ENCODE results near the gene CXorf58. TPM values are rescaled to one million over a fixed set of nuclear protein-coding genes. Genes with fewer than 3 reads are reported as not detected.

CXorf58 gene
- total and polyA plus RNA-seq, 7 experiments from 2014 or later: not detected

- CTCF ChIA-PET: no interaction called here
- H3K27ac ChIP-seq (ENCODE audit: low read depth, low read length): no peak overlapping the region
- H3K4me1 ChIP-seq (ENCODE audit: control insufficient read depth in 2 of 2, insufficient read depth in 2 of 2, low read length in 2 of 2): no peaks in the 10 kb centered on the region
- Mint-ChIP-seq H3K4me1 (peaks cover 0 to 12% (median 2%) of the 10 kb centered on the region in 7 donors), H3K27ac (no peak overlapping the region), H3K27me3 (no peaks in the 10 kb centered on the region), H3K36me3 (peaks cover 0 to 7% (median 5%) of the 10 kb centered on the region in 5 donors), H3K9me3 (no peaks in the 10 kb centered on the region), H3K4me3 (no peak overlapping the region)
- no peaks in the 10 kb centered on the region for H3K27me3 ChIP-seq (ENCODE audit: control insufficient read depth in 2 of 2, insufficient read depth in 2 of 2, low read length in 2 of 2)
- H3K36me3 ChIP-seq (ENCODE audit: control insufficient read depth in 2 of 3, insufficient read depth in 3 of 3, low read length in 3 of 3): no peaks in the 10 kb centered on the region
- POLR2A ChIA-PET: no interaction called here
- no peaks in the 10 kb centered on the region for H3K9me3 ChIP-seq (ENCODE audit: control insufficient read depth in 2 of 3, low read length in 3 of 3)
- H3K4me3 ChIP-seq (ENCODE audit: low read length): no peak overlapping the region
- ATAC-seq (no peak), DNase-seq (no peak)
- intact Hi-C loops (cut with micrococcal nuclease): no loop called here
Observed at GRCh38 chrX:23945206-23945605, 37.4 kb downstream of the CXorf58 start.

GRCh38 chrX:23952391-23952790 is 44.6 kb downstream of the CXorf58 start:
- Histone ChIP-seq H3K4me3 (ENCODE audit: low read length) (peak overlapping the region; percentile 84), H3K27me3 (ENCODE audit: control insufficient read depth in 2 of 2, insufficient read depth in 2 of 2, low read length in 2 of 2) (no peaks in the 10 kb centered on the region), H3K9me3 (ENCODE audit: control insufficient read depth in 2 of 3, low read length in 3 of 3) (no peaks in the 10 kb centered on the region), H3K27ac (ENCODE audit: low read depth, low read length) (peak overlapping the region; percentile 80), H3K4me1 (ENCODE audit: control insufficient read depth in 2 of 2, insufficient read depth in 2 of 2, low read length in 2 of 2) (peaks cover 0 to 12% of the 10 kb centered on the region in 2 donors), H3K36me3 (ENCODE audit: control insufficient read depth in 2 of 3, insufficient read depth in 3 of 3, low read length in 3 of 3) (no peaks in the 10 kb centered on the region)
- no peak for DNase-seq
- H3K4me1 Mint-ChIP-seq: peaks cover 5 to 55% (median 23%) of the 10 kb centered on the region in 7 donors
- peak overlapping the region in 7 of 9 donors; percentile 25 to 98 (median 88) for H3K27ac Mint-ChIP-seq
- ATAC-seq: no peak
- intact Hi-C loops (cut with micrococcal nuclease): loop anchor here (2.0 to 5.0 kb wide), 3 partner anchors 22 to 200 kb away; partner anchors contain the start of gene SAT1 (in 2 of the 2)
- H3K4me3 Mint-ChIP-seq: peak overlapping the region; percentile 33 to 89 (median 87)
- no peaks in the 10 kb centered on the region for H3K27me3 Mint-ChIP-seq
- ChIA-PET POLR2A (interaction anchor here (0.6 to 2.1 kb wide), 7 partner anchors 9 to 102 kb away, joined by 3 to 15 read pairs (median 3); partner anchors contain the start of genes APOO, CXorf58, EIF2S3 and KLHL15), CTCF (interaction anchor here (0.6 to 1.7 kb wide), 2 partner anchors 46 to 165 kb away, joined by 5 to 6 read pairs; no protein-coding TSS in a partner anchor)
- peaks cover 0 to 1% (median 0%) of the 10 kb centered on the region in 5 donors for H3K36me3 Mint-ChIP-seq
- no peaks in the 10 kb centered on the region for H3K9me3 Mint-ChIP-seq

GRCh38 chrX:23952984-23953907 is 45.4 kb downstream of the CXorf58 start:
- Mint-ChIP-seq H3K4me1 (peaks cover 7 to 55% (median 20%) of the 10 kb centered on the region in 7 donors), H3K36me3 (peaks cover 0 to under 1% (median 0%) of the 10 kb centered on the region in 5 donors), H3K9me3 (no peaks in the 10 kb centered on the region), H3K27ac (peak overlapping the region; percentile 78 to 99 (median 91)), H3K27me3 (no peaks in the 10 kb centered on the region), H3K4me3 (peak overlapping the region; percentile 72 to 97 (median 88))
- Histone ChIP-seq H3K4me1 (ENCODE audit: control insufficient read depth in 2 of 2, insufficient read depth in 2 of 2, low read length in 2 of 2) (peaks cover 0 to 12% of the 10 kb centered on the region in 2 donors), H3K36me3 (ENCODE audit: control insufficient read depth in 2 of 3, insufficient read depth in 3 of 3, low read length in 3 of 3) (no peaks in the 10 kb centered on the region), H3K27ac (ENCODE audit: low read depth, low read length) (peak overlapping the region; percentile 80), H3K27me3 (ENCODE audit: control insufficient read depth in 2 of 2, insufficient read depth in 2 of 2, low read length in 2 of 2) (no peaks in the 10 kb centered on the region), H3K9me3 (ENCODE audit: control insufficient read depth in 2 of 3, low read length in 3 of 3) (no peaks in the 10 kb centered on the region), H3K4me3 (ENCODE audit: low read length) (peak overlapping the region; percentile 84)
- POLR2A ChIA-PET: interaction anchor here (0.6 to 2.1 kb wide), 8 partner anchors 9 to 265 kb away, joined by 3 to 15 read pairs (median 3); partner anchors contain the start of genes APOO, CXorf58, EIF2S3 and KLHL15
- CTCF ChIA-PET: interaction anchor here (1.1 to 1.7 kb wide), 2 partner anchors 45 to 47 kb away, joined by 3 to 5 read pairs; no protein-coding TSS in a partner anchor
- peak in 8 of 9 donors; percentile 31 to 63 (median 46) for DNase-seq
- peak; percentile 93 for ATAC-seq
- intact Hi-C loops (cut with micrococcal nuclease): loop anchor here (1.0 to 5.0 kb wide), 6 partner anchors 22 to 199 kb away; partner anchors contain the start of genes CXorf58 (in 2 of the 2), EIF2S3 (in 2 of the 2) and SAT1 (in 2 of the 2)

- DNase-seq (peak in 4 of 9 donors; percentile 10 to 23 (median 18)), ATAC-seq (peak; percentile 50)
- peak overlapping the region; percentile 78 to 99 (median 91) for H3K27ac Mint-ChIP-seq
- POLR2A ChIA-PET: interaction anchor here (0.8 to 2.1 kb wide), 5 partner anchors 8 to 265 kb away, joined by 3 to 15 read pairs (median 5); partner anchors contain the start of genes EIF2S3 and KLHL15
- Histone ChIP-seq H3K36me3 (ENCODE audit: control insufficient read depth in 2 of 3, insufficient read depth in 3 of 3, low read length in 3 of 3) (no peaks in the 10 kb centered on the region), H3K4me1 (ENCODE audit: control insufficient read depth in 2 of 2, insufficient read depth in 2 of 2, low read length in 2 of 2) (peaks cover 0 to 12% of the 10 kb centered on the region in 2 donors), H3K27ac (ENCODE audit: low read depth, low read length) (peak overlapping the region; percentile 80), H3K27me3 (ENCODE audit: control insufficient read depth in 2 of 2, insufficient read depth in 2 of 2, low read length in 2 of 2) (no peaks in the 10 kb centered on the region), H3K4me3 (ENCODE audit: low read length) (peak overlapping the region; percentile 84), H3K9me3 (ENCODE audit: control insufficient read depth in 2 of 3, low read length in 3 of 3) (no peaks in the 10 kb centered on the region)
- H3K9me3 Mint-ChIP-seq: no peaks in the 10 kb centered on the region
- peaks cover 7 to 55% (median 19%) of the 10 kb centered on the region in 7 donors for H3K4me1 Mint-ChIP-seq
- no peaks in the 10 kb centered on the region for H3K36me3 Mint-ChIP-seq
- peak overlapping the region; percentile 72 to 97 (median 88) for H3K4me3 Mint-ChIP-seq
- CTCF ChIA-PET: interaction anchor here (1.1 to 1.3 kb wide), 2 partner anchors 31 to 45 kb away, joined by 3 to 6 read pairs; no protein-coding TSS in a partner anchor
- intact Hi-C loops (cut with micrococcal nuclease): loop anchor here (1.0 to 5.0 kb wide), 7 partner anchors 23 to 198 kb away; partner anchors contain the start of genes CXorf58 (in 2 of the 2), EIF2S3 (in 2 of the 2) and SAT1 (in 2 of the 2)
- H3K27me3 Mint-ChIP-seq: no peaks in the 10 kb centered on the region
Observed at GRCh38 chrX:23953908-23954269, 46.1 kb downstream of the CXorf58 start.

GRCh38 chrX:23954396-23954795 is 46.6 kb downstream of the CXorf58 start:
- peak overlapping the region; percentile 80 for H3K27ac ChIP-seq (ENCODE audit: low read depth, low read length)
- CTCF ChIA-PET: interaction anchor here (1.3 kb wide), 1 partner anchor 30 kb away, joined by 6 read pairs; no protein-coding TSS in a partner anchor
- no peaks in the 10 kb centered on the region for H3K9me3 Mint-ChIP-seq

GRCh38 chrX:23959781-23960180 is 52.0 kb downstream of the CXorf58 start:
- DNase-seq: peak in 8 of 9 donors; percentile 20 to 72 (median 49)
- Mint-ChIP-seq H3K4me3 (peak overlapping the region in 9 of 10 donors; percentile 14 to 77 (median 44)), H3K9me3 (peaks cover 0 to 3% (median 0%) of the 10 kb centered on the region in 11 donors), H3K4me1 (peaks cover 7 to 31% (median 15%) of the 10 kb centered on the region in 7 donors), H3K36me3 (peaks cover 0 to 1% (median 0%) of the 10 kb centered on the region in 5 donors), H3K27me3 (no peaks in the 10 kb centered on the region), H3K27ac (peak overlapping the region; percentile 70 to 96 (median 81))
- peak; percentile 87 for ATAC-seq
- H3K9me3 ChIP-seq (ENCODE audit: control insufficient read depth in 2 of 3, low read length in 3 of 3): no peaks in the 10 kb centered on the region
- peaks cover 0 to 5% of the 10 kb centered on the region in 2 donors for H3K4me1 ChIP-seq (ENCODE audit: control insufficient read depth in 2 of 2, insufficient read depth in 2 of 2, low read length in 2 of 2)
- CTCF ChIA-PET: no interaction called here
- H3K27me3 ChIP-seq (ENCODE audit: control insufficient read depth in 2 of 2, insufficient read depth in 2 of 2, low read length in 2 of 2): no peaks in the 10 kb centered on the region
- intact Hi-C loops (cut with micrococcal nuclease): no loop called here
- peak overlapping the region; percentile 52 for H3K27ac ChIP-seq (ENCODE audit: low read depth, low read length)
- no peak overlapping the region for H3K4me3 ChIP-seq (ENCODE audit: low read length)
- no peaks in the 10 kb centered on the region for H3K36me3 ChIP-seq (ENCODE audit: control insufficient read depth in 2 of 3, insufficient read depth in 3 of 3, low read length in 3 of 3)
- POLR2A ChIA-PET: no interaction called here

More at GRCh38 chrX:23954396-23954795, 46.6 kb downstream of the CXorf58 start:
- H3K4me3 ChIP-seq (ENCODE audit: low read length): no peak overlapping the region
- H3K9me3 ChIP-seq (ENCODE audit: control insufficient read depth in 2 of 3, low read length in 3 of 3): no peaks in the 10 kb centered on the region
- DNase-seq: no peak
- Mint-ChIP-seq H3K36me3 (no peaks in the 10 kb centered on the region), H3K4me1 (peaks cover 7 to 59% (median 22%) of the 10 kb centered on the region in 7 donors), H3K4me3 (peak overlapping the region in 1 of 10 donors; percentile 89), H3K27ac (peak overlapping the region in 8 of 9 donors; percentile 58 to 98 (median 90)), H3K27me3 (no peaks in the 10 kb centered on the region)
- intact Hi-C loops (cut with micrococcal nuclease): loop anchor here in 1 of 2 donors (1.0 to 5.0 kb wide), 2 partner anchors 71 to 198 kb away; no protein-coding TSS in a partner anchor
- peaks cover 0 to 12% of the 10 kb centered on the region in 2 donors for H3K4me1 ChIP-seq (ENCODE audit: control insufficient read depth in 2 of 2, insufficient read depth in 2 of 2, low read length in 2 of 2)
- ATAC-seq: no peak
- POLR2A ChIA-PET: interaction anchor here (1.5 kb wide), 1 partner anchor 71 kb away, joined by 3 read pairs; no protein-coding TSS in a partner anchor
- H3K27me3 ChIP-seq (ENCODE audit: control insufficient read depth in 2 of 2, insufficient read depth in 2 of 2, low read length in 2 of 2): no peaks in the 10 kb centered on the region
- H3K36me3 ChIP-seq (ENCODE audit: control insufficient read depth in 2 of 3, insufficient read depth in 3 of 3, low read length in 3 of 3): no peaks in the 10 kb centered on the region

Measured in naive thymus-derived CD4-positive, alpha-beta T cell (primary cell).